GM12878 (cell line): ENCODE measurements around the gene PARP2. TPM values are rescaled to one million over a fixed set of nuclear protein-coding genes. Genes with fewer than 3 reads are reported as not detected.

ENCODE experiments used
- ATAC-seq: fragments of 200-7000 bp; cut with Tn5 transposase; 3 replicates; pipeline ENCODE4 v1.9.1; 2020; ENCODE audit warnings: mild to moderate bottlenecking, moderate library complexity
- BruUV-seq: library from RNA; stranded (reverse); fragments of 400-500 nt; replicated peaks from 2 replicates; lab custom pipeline; 2021; lab: Mats Ljungman, UMichigan
- CTCF ChIA-PET: fragments of 300-600 bp; sonication (Branson Sonifier 250); formaldehyde crosslinking; extraction: SDS; loops from one replicate; lab custom pipeline; 2021; ENCODE audit warnings: inconsistent platforms; lab: Yijun Ruan, JAX
- POLR2A ChIA-PET: fragments of 350-600 bp; formaldehyde crosslinking; extraction: SDS; loops from one replicate; lab custom pipeline; 2021; ENCODE audit warnings: inconsistent platforms; lab: Charles Lee
- RAD21 ChIA-PET: fragments of 300-600 bp; sonication (Branson Sonifier 250); formaldehyde crosslinking; loops from one replicate; lab custom pipeline; 2023; ENCODE audit warnings: antibody characterized with exemption; ENCODE audit not compliant: unreplicated experiment; lab: Charles Lee
- SMC1A ChIA-PET: fragments of 300-600 bp; sonication (Branson Sonifier 250); formaldehyde crosslinking; loops from one replicate; lab custom pipeline; 2023; ENCODE audit not compliant: unreplicated experiment, uncharacterized antibody; lab: Charles Lee
- DNase-seq: peaks from one replicate; pipeline ENCODE4 v3.0.0-alpha.2; 2011; ENCODE audit warnings: low read depth, low spot score
- FAIRE-seq: peaks from 3 replicates; lab custom pipeline; 2011; peaks lifted over from hg19 to GRCh38; lab: Jason Lieb, UNC
- H2AFZ ChIP-seq: 2 replicates; pipeline ENCODE4 v1.6.0; 2011; ENCODE audit warnings: low read depth, low read length, control low read depth; ENCODE audit not compliant: control insufficient read depth
- H3K27ac ChIP-seq: 2 replicates; pipeline ENCODE4 v1.5.1; 2011; ENCODE audit warnings: control low read depth; ENCODE audit not compliant: control insufficient read depth, insufficient read depth
- H3K27me3 ChIP-seq, 2 experiments: replicated peaks in 1 of 2; 2 replicates each; pipeline versions ENCODE4 v1.6.0 to v1.6.1; 2011; ENCODE audit warnings: low read length in 1 of 2; ENCODE audit not compliant: control insufficient read depth in 2 of 2, insufficient read depth in 2 of 2
- H3K36me3 ChIP-seq, 2 experiments: 2 replicates each; pipeline ENCODE4 v1.5.1; 2011; ENCODE audit warnings: low read length in 1 of 2; ENCODE audit not compliant: control insufficient read depth in 2 of 2, insufficient read depth in 2 of 2
- H3K4me1 ChIP-seq: 2 replicates; pipeline ENCODE4 v1.6.1; 2011; ENCODE audit warnings: mild to moderate bottlenecking, low read length, moderate library complexity, mixed read lengths; ENCODE audit not compliant: control insufficient read depth, insufficient read depth
- H3K4me2 ChIP-seq: 2 replicates; pipeline ENCODE4 v1.6.0; 2011; ENCODE audit warnings: control low read depth; ENCODE audit not compliant: control insufficient read depth, insufficient read depth
- H3K4me3 ChIP-seq: fragments of 200-600 bp; sonication (generic); 2 replicates; pipeline ENCODE4 v1.5.1; 2016
- H3K79me2 ChIP-seq: 2 replicates; pipeline ENCODE4 v1.6.0; 2011; ENCODE audit warnings: low read length; ENCODE audit not compliant: control insufficient read depth, insufficient read depth
- H3K9ac ChIP-seq: 2 replicates; pipeline ENCODE4 v1.8.0; 2011; ENCODE audit warnings: low read length, control low read depth, mixed read lengths; ENCODE audit not compliant: control insufficient read depth, insufficient read depth
- H3K9me3 ChIP-seq: replicated peaks from 3 replicates; pipeline ENCODE4 v1.5.1; 2011; ENCODE audit warnings: mild to moderate bottlenecking, low read length; ENCODE audit not compliant: control insufficient read depth, insufficient read depth
- H4K20me1 ChIP-seq: 2 replicates; pipeline ENCODE4 v1.6.0; 2011; ENCODE audit not compliant: control insufficient read depth, insufficient read depth
- SP1 ChIP-seq: IDR thresholded peaks from one replicate; pipeline ENCODE4 v1.6.1; 2011; ENCODE audit warnings: low read depth, low read length
- YBX1 ChIP-seq: fragments of 450-650 bp; IDR thresholded peaks from 2 replicates; pipeline ENCODE4 v1.6.1; 2016; ENCODE audit warnings: antibody characterized with exemption
- WGBS: methylation state at CpG from one replicate; pipeline ENCODE4 v1.1.6; 2016; ENCODE audit warnings: low lambda C conversion rate; ENCODE audit not compliant: insufficient replicate concordance, insufficient coverage; ENCODE audit errors: missing lambda C conversion rate; 5-methylcytosine and 5-hydroxymethylcytosine counted together
- in situ Hi-C: fragments of 300-500 bp; cut with MboI; formaldehyde crosslinking; loops from 9 replicates; pipeline ENCODE4 v1.14.3; 2018; ENCODE audit warnings: mixed read lengths
- intact Hi-C: fragments of 100-400 bp; cut with micrococcal nuclease; formaldehyde crosslinking; loops from one replicate; pipeline ENCODE4 v1.14.2; 2022; ENCODE audit not compliant: unreplicated experiment
- polyA plus RNA-seq, 11 experiments: library from polyadenylated mRNA; depleted of rRNA in 4 of 11; unstranded in 6 of 11; stranded (reverse) in 5 of 11; fragments of >200 nt; fragmentation: Nextera tagmentation in 4 of 11; fragmentation: Illumina TruSeq in 1 of 11; extraction: Ambion mirVana in 4 of 11; extraction: Trizol in 1 of 11; gene quantifications; 1 replicate in 1 of 11; 2 replicates in 10 of 11; pipeline versions ENCODE4 v1.2.1 to v1.2.3, GENCODE V29; 2011 to 2016; ENCODE audit warnings: inconsistent platforms in 2 of 11, missing spikeins in 2 of 11, low read depth in 1 of 11
- small RNA-seq: library from RNA; depleted of rRNA; stranded (forward); fragments of <200 nt; gene quantifications from one replicate; pipeline ENCODE3, GENCODE V24; 2014
- total RNA-seq, 4 experiments: library from RNA; depleted of rRNA in 3 of 4; stranded (reverse); fragments of >200 nt in 3 of 4; fragmentation: Illumina TruSeq in 1 of 4; extraction: Trizol in 1 of 4; gene quantifications; 2 replicates each; pipeline versions ENCODE4 v1.2.1 to v1.2.3, GENCODE V29; 2013 to 2021

PARP2 gene
- total and polyA plus RNA-seq, 10 of the 15 experiments (the other 5 are each of a cell fraction or from before 2014, with no cell fraction given), result 26.7 to 75.4 (median 42.3) TPM

DNA sequence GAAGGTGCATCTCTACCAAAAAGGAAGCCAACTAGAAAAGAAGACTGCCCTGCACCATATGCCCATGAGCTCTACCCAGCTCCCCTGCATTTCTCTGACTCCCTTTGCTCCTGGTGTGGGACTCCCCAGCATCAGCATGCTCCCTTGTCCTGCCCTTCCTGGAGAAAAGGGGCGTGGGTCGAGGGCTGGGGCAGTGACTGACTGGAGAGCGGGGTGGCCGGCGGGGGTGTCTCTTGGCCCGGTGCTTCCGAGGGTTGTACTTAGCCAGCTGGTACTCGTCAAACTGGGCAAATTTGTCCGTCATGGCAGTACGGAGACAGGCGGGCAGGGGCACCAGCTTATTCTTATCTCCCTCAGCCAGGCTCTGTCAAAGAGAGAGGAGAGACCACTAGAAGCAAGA is 60.1 kb downstream of the PARP2 start:
- H2AFZ ChIP-seq, result no peak overlapping the region
- RAD21 ChIA-PET, result interaction anchor here (1.2 kb wide), 1 partner anchor 11 kb away, joined by 4 read pairs; the partner anchor contains the start of gene TEP1
- intact Hi-C loops (no loop called here), in situ Hi-C loops (no loop called here)
- ATAC-seq, result no peak
- BruUV-seq, result no TSS peak
- H3K27ac ChIP-seq, result no peak overlapping the region
- H3K36me3 ChIP-seq, result peaks cover 6 to 36% of the 10 kb centered on the region in 2 experiments
- POLR2A ChIA-PET, result interaction anchor here (1.2 kb wide), 1 partner anchor 22 kb away, joined by 5 read pairs; no protein-coding TSS in a partner anchor
- no peaks in the 10 kb centered on the region for H3K4me1 ChIP-seq
- no peaks in the 10 kb centered on the region for H3K79me2 ChIP-seq
- no peaks in the 10 kb centered on the region for H3K9me3 ChIP-seq
- H3K4me2 ChIP-seq, result no peak overlapping the region
- no peak for DNase-seq
- SMC1A ChIA-PET, result no interaction called here
- no peak for TF ChIP-seq YBX1
- no peak for TF ChIP-seq SP1
- H4K20me1 ChIP-seq, result no peaks in the 10 kb centered on the region; the same call in 1 of the 2 replicates
- H3K9ac ChIP-seq, result no peak overlapping the region
- no peaks in the 10 kb centered on the region for H3K27me3 ChIP-seq
- FAIRE-seq, result no peak
- H3K4me3 ChIP-seq, result no peak overlapping the region
- CTCF ChIA-PET, result no interaction called here
- WGBS, result 98% methylated on average over 11 of the region's 11 CpGs

Small RNAs within 50 kb of the gene (small RNA-seq; reads per million reads assigned to genes)
- gene SNORA79B (not detected), gene SNORD126 (814 reads per million, percentile 100 among the genes with 10 or more reads in this experiment)

Other genes with a start within 250 kb of the PARP2 start
Only the 7 nearest of the 18 such genes appear.
- not detected in 2 replicates for gene OR11H4, start 104.3 kb upstream of the PARP2 start, total RNA-seq (2014; rRNA removed)
- gene OR11H4, start 104.3 kb upstream of the PARP2 start, total RNA-seq (2014; rRNA removed; fragmentation: Illumina TruSeq; extraction: Trizol), result not detected in 2 replicates
- gene OR11H4, start 104.3 kb upstream of the PARP2 start, total RNA-seq (2021), result not detected in 2 replicates
- not detected in 2 replicates for gene OR11H4, start 104.3 kb upstream of the PARP2 start, polyA plus RNA-seq (2011; rRNA removed)
- not detected in 2 replicates for gene OR11H4, start 104.3 kb upstream of the PARP2 start, polyA plus RNA-seq (2014; fragmentation: Illumina TruSeq; extraction: Trizol)
- gene OR11H4, start 104.3 kb upstream of the PARP2 start, polyA plus RNA-seq (2014; fragmentation: Nextera tagmentation; extraction: Ambion mirVana), result not detected
- gene OR11H4, start 104.3 kb upstream of the PARP2 start, polyA plus RNA-seq (2014; rRNA removed), result not detected in 2 replicates
- not detected for gene OR11H4, start 104.3 kb upstream of the PARP2 start, polyA plus RNA-seq (2016; fragmentation: Nextera tagmentation; extraction: Ambion mirVana)
- gene TTC5, start 37.7 kb upstream of the PARP2 start, total RNA-seq (2014; rRNA removed), result 11.4 and 11.8 TPM in 2 replicates
- 15.3 and 15.7 TPM in 2 replicates for gene TTC5, start 37.7 kb upstream of the PARP2 start, total RNA-seq (2014; rRNA removed; fragmentation: Illumina TruSeq; extraction: Trizol)
- 15.9 and 16.6 TPM in 2 replicates for gene TTC5, start 37.7 kb upstream of the PARP2 start, total RNA-seq (2021)
- gene TTC5, start 37.7 kb upstream of the PARP2 start, polyA plus RNA-seq (2011; rRNA removed), result 21.6 and 22.5 TPM in 2 replicates
- gene TTC5, start 37.7 kb upstream of the PARP2 start, polyA plus RNA-seq (2014; fragmentation: Illumina TruSeq; extraction: Trizol), result 7.3 and 9.7 TPM in 2 replicates
- 1 to 10 TPM; 6.9 to 7.6 TPM for gene TTC5, start 37.7 kb upstream of the PARP2 start, polyA plus RNA-seq (2014; fragmentation: Nextera tagmentation; extraction: Ambion mirVana)
- gene TTC5, start 37.7 kb upstream of the PARP2 start, polyA plus RNA-seq (2014; rRNA removed), result 7.6 and 8.0 TPM in 2 replicates
- gene TTC5, start 37.7 kb upstream of the PARP2 start, polyA plus RNA-seq (2016; fragmentation: Nextera tagmentation; extraction: Ambion mirVana), result 10 to 100 TPM; 20.9 to 21.3 TPM
- gene CCNB1IP1, start 10.4 kb upstream of the PARP2 start, total RNA-seq (2014; rRNA removed), result 92.4 and 122 TPM in 2 replicates
- gene CCNB1IP1, start 10.4 kb upstream of the PARP2 start, total RNA-seq (2014; rRNA removed; fragmentation: Illumina TruSeq; extraction: Trizol), result 99.7 and 102 TPM in 2 replicates
- gene CCNB1IP1, start 10.4 kb upstream of the PARP2 start, total RNA-seq (2021), result 60.3 and 61.0 TPM in 2 replicates
- gene CCNB1IP1, start 10.4 kb upstream of the PARP2 start, polyA plus RNA-seq (2011; rRNA removed), result 165 and 188 TPM in 2 replicates
- gene CCNB1IP1, start 10.4 kb upstream of the PARP2 start, polyA plus RNA-seq (2014; fragmentation: Illumina TruSeq; extraction: Trizol), result 109 and 144 TPM in 2 replicates
- gene CCNB1IP1, start 10.4 kb upstream of the PARP2 start, polyA plus RNA-seq (2014; fragmentation: Nextera tagmentation; extraction: Ambion mirVana), result 10 to 100 TPM; 69.2 to 80.6 TPM
- 85.1 and 98.2 TPM in 2 replicates for gene CCNB1IP1, start 10.4 kb upstream of the PARP2 start, polyA plus RNA-seq (2014; rRNA removed)
- 10 to 100 TPM; 20.4 to 23.0 TPM for gene CCNB1IP1, start 10.4 kb upstream of the PARP2 start, polyA plus RNA-seq (2016; fragmentation: Nextera tagmentation; extraction: Ambion mirVana)
- 18.8 and 19.1 TPM in 2 replicates for gene TEP1, start 69.9 kb downstream of the PARP2 start, total RNA-seq (2014; rRNA removed)
- gene TEP1, start 69.9 kb downstream of the PARP2 start, total RNA-seq (2014; rRNA removed; fragmentation: Illumina TruSeq; extraction: Trizol), result 14.8 TPM in 2 replicates
- 23.2 and 28.9 TPM in 2 replicates for gene TEP1, start 69.9 kb downstream of the PARP2 start, total RNA-seq (2021)
- 20.7 and 22.1 TPM in 2 replicates for gene TEP1, start 69.9 kb downstream of the PARP2 start, polyA plus RNA-seq (2011; rRNA removed)
- 29.7 and 48.4 TPM in 2 replicates for gene TEP1, start 69.9 kb downstream of the PARP2 start, polyA plus RNA-seq (2014; fragmentation: Illumina TruSeq; extraction: Trizol)
- 1 to 10 TPM; 3.3 to 6.4 TPM for gene TEP1, start 69.9 kb downstream of the PARP2 start, polyA plus RNA-seq (2014; fragmentation: Nextera tagmentation; extraction: Ambion mirVana)
- gene TEP1, start 69.9 kb downstream of the PARP2 start, polyA plus RNA-seq (2014; rRNA removed), result 16.1 and 20.0 TPM in 2 replicates
- 1 to 10 TPM; 7.8 to 7.9 TPM for gene TEP1, start 69.9 kb downstream of the PARP2 start, polyA plus RNA-seq (2016; fragmentation: Nextera tagmentation; extraction: Ambion mirVana)
- gene KLHL33, start 92.5 kb downstream of the PARP2 start, total RNA-seq (2014; rRNA removed), result 0.11 TPM in 1 of 2 replicates, not detected in the other
- 0.05 TPM in 1 of 2 replicates, not detected in the other for gene KLHL33, start 92.5 kb downstream of the PARP2 start, total RNA-seq (2014; rRNA removed; fragmentation: Illumina TruSeq; extraction: Trizol)
- gene KLHL33, start 92.5 kb downstream of the PARP2 start, total RNA-seq (2021), result 0.08 TPM in 2 replicates
- 0.01 TPM in 2 replicates for gene KLHL33, start 92.5 kb downstream of the PARP2 start, polyA plus RNA-seq (2011; rRNA removed)
- not detected in 2 replicates for gene KLHL33, start 92.5 kb downstream of the PARP2 start, polyA plus RNA-seq (2014; fragmentation: Illumina TruSeq; extraction: Trizol)
- under 1 TPM in 1 of 2 experiments, not detected in 1; 0.02 TPM for gene KLHL33, start 92.5 kb downstream of the PARP2 start, polyA plus RNA-seq (2014; fragmentation: Nextera tagmentation; extraction: Ambion mirVana)
- 0.04 TPM in 2 replicates for gene KLHL33, start 92.5 kb downstream of the PARP2 start, polyA plus RNA-seq (2014; rRNA removed)
- under 1 TPM in 1 of 2 experiments, not detected in 1; 0.16 TPM for gene KLHL33, start 92.5 kb downstream of the PARP2 start, polyA plus RNA-seq (2016; fragmentation: Nextera tagmentation; extraction: Ambion mirVana)
- 67.1 and 78.1 TPM in 2 replicates for gene OSGEP, start 111.2 kb downstream of the PARP2 start, total RNA-seq (2014; rRNA removed)
- 47.9 and 49.2 TPM in 2 replicates for gene OSGEP, start 111.2 kb downstream of the PARP2 start, total RNA-seq (2014; rRNA removed; fragmentation: Illumina TruSeq; extraction: Trizol)
- gene OSGEP, start 111.2 kb downstream of the PARP2 start, total RNA-seq (2021), result 46.8 and 47.8 TPM in 2 replicates
- gene OSGEP, start 111.2 kb downstream of the PARP2 start, polyA plus RNA-seq (2011; rRNA removed), result 49.6 and 56.2 TPM in 2 replicates
- gene OSGEP, start 111.2 kb downstream of the PARP2 start, polyA plus RNA-seq (2014; fragmentation: Illumina TruSeq; extraction: Trizol), result 49.4 and 57.1 TPM in 2 replicates
- gene OSGEP, start 111.2 kb downstream of the PARP2 start, polyA plus RNA-seq (2014; fragmentation: Nextera tagmentation; extraction: Ambion mirVana), result 10 to 100 TPM; 48.9 to 49.4 TPM
- gene OSGEP, start 111.2 kb downstream of the PARP2 start, polyA plus RNA-seq (2014; rRNA removed), result 85.6 and 88.8 TPM in 2 replicates
- gene OSGEP, start 111.2 kb downstream of the PARP2 start, polyA plus RNA-seq (2016; fragmentation: Nextera tagmentation; extraction: Ambion mirVana), result 10 to 100 TPM; 76.9 to 88.9 TPM
- gene APEX1, start 111.6 kb downstream of the PARP2 start, total RNA-seq (2014; rRNA removed), result 267 and 279 TPM in 2 replicates
- gene APEX1, start 111.6 kb downstream of the PARP2 start, total RNA-seq (2014; rRNA removed; fragmentation: Illumina TruSeq; extraction: Trizol), result 107 and 115 TPM in 2 replicates
- gene APEX1, start 111.6 kb downstream of the PARP2 start, total RNA-seq (2021), result 262 and 271 TPM in 2 replicates
- gene APEX1, start 111.6 kb downstream of the PARP2 start, polyA plus RNA-seq (2011; rRNA removed), result 226 and 308 TPM in 2 replicates
- gene APEX1, start 111.6 kb downstream of the PARP2 start, polyA plus RNA-seq (2014; fragmentation: Illumina TruSeq; extraction: Trizol), result 407 and 465 TPM in 2 replicates
- gene APEX1, start 111.6 kb downstream of the PARP2 start, polyA plus RNA-seq (2014; fragmentation: Nextera tagmentation; extraction: Ambion mirVana), result 100 to 1,000 TPM; 299 to 320 TPM
- gene APEX1, start 111.6 kb downstream of the PARP2 start, polyA plus RNA-seq (2014; rRNA removed), result 278 and 300 TPM in 2 replicates
- 100 to 1,000 TPM; 298 to 319 TPM for gene APEX1, start 111.6 kb downstream of the PARP2 start, polyA plus RNA-seq (2016; fragmentation: Nextera tagmentation; extraction: Ambion mirVana)